Panc1 (cell line): ENCODE measurements around the gene PCGF5. TPM values are rescaled to one million over a fixed set of nuclear protein-coding genes. Genes with fewer than 3 reads are reported as not detected.

ENCODE experiments used
- ATAC-seq: fragments of 200-7000 bp; cut with Tn5 transposase; 2 replicates; pipeline ENCODE4 v1.9.1; 2020; ENCODE audit warnings: mild to moderate bottlenecking, moderate library complexity
- BruUV-seq: library from RNA; stranded (reverse); fragments of 400-500 nt; replicated peaks from 2 replicates; lab custom pipeline; 2021; lab: Mats Ljungman, UMichigan
- CTCF ChIA-PET: fragments of 300-600 bp; sonication (Branson Sonifier 250); formaldehyde crosslinking; loops from one replicate; lab custom pipeline; 2022; ENCODE audit warnings: antibody characterized with exemption; lab: Charles Lee
- POLR2A ChIA-PET: fragments of 300-600 bp; sonication (Branson Sonifier 250); formaldehyde crosslinking; loops from one replicate; lab custom pipeline; 2022; ENCODE audit warnings: antibody characterized with exemption; lab: Charles Lee
- DNase-seq: peaks from one replicate; pipeline ENCODE4 v3.0.0-alpha.2; 2010; ENCODE audit warnings: low read depth, low spot score
- H3K27ac ChIP-seq: 2 replicates; pipeline ENCODE4 v1.5.1; 2011; ENCODE audit warnings: mild to moderate bottlenecking, low read length, inconsistent platforms
- H3K27me3 ChIP-seq: fragments of 200-500 bp; sonication (Bioruptor generic); 2 replicates; pipeline ENCODE4 v1.6.0; 2014; ENCODE audit warnings: low read length, inconsistent platforms; ENCODE audit not compliant: control insufficient read depth, insufficient read depth
- H3K36me3 ChIP-seq: fragments of 200-500 bp; sonication (Bioruptor generic); 2 replicates; pipeline ENCODE4 v1.5.1; 2014; ENCODE audit warnings: inconsistent platforms, mild to moderate bottlenecking, low read length, moderate library complexity; ENCODE audit not compliant: control insufficient read depth, insufficient read depth
- H3K4me1 ChIP-seq: 2 replicates; pipeline ENCODE4 v1.5.1; 2011; ENCODE audit warnings: inconsistent platforms, mild to moderate bottlenecking, low read length, moderate library complexity; ENCODE audit not compliant: control insufficient read depth, insufficient read depth
- H3K4me3 ChIP-seq, 2 experiments: 2 replicates each; pipeline ENCODE4 v1.5.1; 2011 to 2012; ENCODE audit warnings: low read depth in 2 of 2, low read length in 2 of 2, mild to moderate bottlenecking in 2 of 2, inconsistent platforms in 1 of 2, moderate library complexity in 1 of 2
- H3K9me3 ChIP-seq: fragments of 200-500 bp; sonication (Bioruptor generic); 2 replicates; pipeline ENCODE4 v1.5.1; 2014; ENCODE audit warnings: low read depth, mild to moderate bottlenecking, inconsistent platforms, low read length, moderate library complexity; ENCODE audit not compliant: control insufficient read depth, insufficient read depth
- POLR2AphosphoS5 ChIP-seq: IDR thresholded peaks from 2 replicates; pipeline ENCODE4 v1.6.1; 2012; ENCODE audit warnings: mild to moderate bottlenecking, low read depth, low read length, moderate library complexity
- SIN3A ChIP-seq: IDR thresholded peaks from 2 replicates; pipeline ENCODE4 v1.6.1; 2012; ENCODE audit warnings: low read depth, mild to moderate bottlenecking, low read length, moderate library complexity, borderline replicate concordance; ENCODE audit not compliant: insufficient read depth
- TCF7L2 ChIP-seq: IDR thresholded peaks from 2 replicates; pipeline ENCODE4 v1.6.1; 2011; ENCODE audit warnings: mild to moderate bottlenecking, low read depth, low read length, inconsistent platforms
- in situ Hi-C: cut with HindIII; loops from 2 replicates; pipeline ENCODE4 v1.10.0; 2016; ENCODE audit warnings: low sequenced_read_pairs, low pct_unique_long_range_greater_than_20kb
- intact Hi-C: fragments of 100-400 bp; cut with micrococcal nuclease; formaldehyde crosslinking; loops from one replicate; pipeline ENCODE4 v1.10.0; 2022; ENCODE audit not compliant: unreplicated experiment
- total RNA-seq: library from RNA; stranded (reverse); gene quantifications from one replicate; pipeline ENCODE4 v1.2.1, GENCODE V29; 2021; ENCODE audit not compliant: unreplicated experiment
- TF ChIP-seq, protein P1 (sequence below): fragments of 450-650 bp; IDR thresholded peaks from 2 replicates; pipeline ENCODE4 v1.5.1; 2017; ENCODE audit warnings: mild to moderate bottlenecking
- TF ChIP-seq, protein P2 (sequence below), 2 experiments: IDR thresholded peaks; 2 replicates each; pipeline ENCODE4 v1.6.1; 2011 to 2012; ENCODE audit warnings: low read depth in 2 of 2, control low read depth in 1 of 2, low read length in 1 of 2, mild to moderate bottlenecking in 1 of 2, moderate library complexity in 1 of 2; ENCODE audit not compliant: insufficient read depth in 1 of 2

The PCGF5 gene
- total RNA-seq, 1 experiment from 2014 or later = 23.3 TPM

DNA sequence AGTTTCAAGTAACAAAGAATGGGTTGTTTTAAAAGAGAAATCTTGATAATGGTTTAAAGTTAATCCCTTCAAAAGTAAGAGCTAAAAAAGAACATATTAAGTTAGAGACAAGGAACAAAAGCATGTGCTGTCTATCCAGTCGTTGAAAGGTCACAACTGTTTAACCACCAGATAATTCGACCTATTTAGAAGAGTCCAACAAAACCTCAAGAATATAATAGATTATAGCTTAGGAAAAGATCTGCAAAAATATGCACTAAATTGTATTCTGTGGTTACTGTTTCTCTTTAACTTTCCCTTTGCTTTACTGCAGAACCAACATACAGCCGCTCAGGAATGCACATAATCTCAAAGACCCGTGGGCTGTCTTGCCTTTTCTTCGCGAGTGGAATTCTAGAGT lies 74.9 kb downstream of the PCGF5 start:
- Histone ChIP-seq H3K27me3 (0 out of 2 replicates have a peak, but pooled peaks cover 2% of the 10 kb centered on the region), H3K4me3 (no peak overlapping the region), H3K9me3 (no peaks in the 10 kb centered on the region), H3K4me1 (no peaks in the 10 kb centered on the region; the same call in 1 of the 2 replicates), H3K36me3 (no peaks in the 10 kb centered on the region), H3K27ac (no peak overlapping the region)
- no peak for ATAC-seq
- DNase-seq = no peak
- intact Hi-C loops = loop anchor here (5.0 to 10.0 kb wide), 3 partner anchors 72 to 619 kb away; no protein-coding TSS in a partner anchor
- BruUV-seq = no TSS peak
- CTCF ChIA-PET = no interaction called here
- POLR2A ChIA-PET = interaction anchor here (0.5 to 0.6 kb wide), 2 partner anchors 410 to 587 kb away, joined by 3 to 4 read pairs; no protein-coding TSS in a partner anchor
- in situ Hi-C loops = no loop called here
- TF ChIP-seq, protein P1, sequence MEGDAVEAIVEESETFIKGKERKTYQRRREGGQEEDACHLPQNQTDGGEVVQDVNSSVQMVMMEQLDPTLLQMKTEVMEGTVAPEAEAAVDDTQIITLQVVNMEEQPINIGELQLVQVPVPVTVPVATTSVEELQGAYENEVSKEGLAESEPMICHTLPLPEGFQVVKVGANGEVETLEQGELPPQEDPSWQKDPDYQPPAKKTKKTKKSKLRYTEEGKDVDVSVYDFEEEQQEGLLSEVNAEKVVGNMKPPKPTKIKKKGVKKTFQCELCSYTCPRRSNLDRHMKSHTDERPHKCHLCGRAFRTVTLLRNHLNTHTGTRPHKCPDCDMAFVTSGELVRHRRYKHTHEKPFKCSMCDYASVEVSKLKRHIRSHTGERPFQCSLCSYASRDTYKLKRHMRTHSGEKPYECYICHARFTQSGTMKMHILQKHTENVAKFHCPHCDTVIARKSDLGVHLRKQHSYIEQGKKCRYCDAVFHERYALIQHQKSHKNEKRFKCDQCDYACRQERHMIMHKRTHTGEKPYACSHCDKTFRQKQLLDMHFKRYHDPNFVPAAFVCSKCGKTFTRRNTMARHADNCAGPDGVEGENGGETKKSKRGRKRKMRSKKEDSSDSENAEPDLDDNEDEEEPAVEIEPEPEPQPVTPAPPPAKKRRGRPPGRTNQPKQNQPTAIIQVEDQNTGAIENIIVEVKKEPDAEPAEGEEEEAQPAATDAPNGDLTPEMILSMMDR = no peak
- TF ChIP-seq SIN3A = no peak

DNA sequence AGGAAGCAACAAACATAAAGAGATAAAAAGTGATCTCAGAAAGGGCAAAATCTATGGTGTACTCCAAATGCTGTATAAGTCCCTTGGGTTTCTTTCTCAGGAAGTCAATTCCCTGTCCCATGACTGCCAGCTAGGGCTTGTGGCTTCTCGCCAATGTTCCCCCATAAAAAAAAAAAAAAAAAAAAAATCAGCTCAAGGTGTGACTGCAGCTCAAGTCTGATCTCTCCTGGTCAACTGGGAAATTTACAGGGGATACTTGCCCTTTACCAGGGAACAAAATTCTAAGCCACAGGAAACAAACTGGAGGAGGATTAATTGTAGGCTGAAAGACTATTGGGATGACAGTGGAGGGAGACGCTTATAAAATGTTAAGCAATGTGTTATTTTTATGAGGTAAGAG lies 76.0 kb downstream of the PCGF5 start:
- TF ChIP-seq, protein P1 = peak; percentile 63
- no peak for TF ChIP-seq TCF7L2
- no peak for TF ChIP-seq POLR2AphosphoS5
- TF ChIP-seq SIN3A = no peak
- TF ChIP-seq, protein P2, sequence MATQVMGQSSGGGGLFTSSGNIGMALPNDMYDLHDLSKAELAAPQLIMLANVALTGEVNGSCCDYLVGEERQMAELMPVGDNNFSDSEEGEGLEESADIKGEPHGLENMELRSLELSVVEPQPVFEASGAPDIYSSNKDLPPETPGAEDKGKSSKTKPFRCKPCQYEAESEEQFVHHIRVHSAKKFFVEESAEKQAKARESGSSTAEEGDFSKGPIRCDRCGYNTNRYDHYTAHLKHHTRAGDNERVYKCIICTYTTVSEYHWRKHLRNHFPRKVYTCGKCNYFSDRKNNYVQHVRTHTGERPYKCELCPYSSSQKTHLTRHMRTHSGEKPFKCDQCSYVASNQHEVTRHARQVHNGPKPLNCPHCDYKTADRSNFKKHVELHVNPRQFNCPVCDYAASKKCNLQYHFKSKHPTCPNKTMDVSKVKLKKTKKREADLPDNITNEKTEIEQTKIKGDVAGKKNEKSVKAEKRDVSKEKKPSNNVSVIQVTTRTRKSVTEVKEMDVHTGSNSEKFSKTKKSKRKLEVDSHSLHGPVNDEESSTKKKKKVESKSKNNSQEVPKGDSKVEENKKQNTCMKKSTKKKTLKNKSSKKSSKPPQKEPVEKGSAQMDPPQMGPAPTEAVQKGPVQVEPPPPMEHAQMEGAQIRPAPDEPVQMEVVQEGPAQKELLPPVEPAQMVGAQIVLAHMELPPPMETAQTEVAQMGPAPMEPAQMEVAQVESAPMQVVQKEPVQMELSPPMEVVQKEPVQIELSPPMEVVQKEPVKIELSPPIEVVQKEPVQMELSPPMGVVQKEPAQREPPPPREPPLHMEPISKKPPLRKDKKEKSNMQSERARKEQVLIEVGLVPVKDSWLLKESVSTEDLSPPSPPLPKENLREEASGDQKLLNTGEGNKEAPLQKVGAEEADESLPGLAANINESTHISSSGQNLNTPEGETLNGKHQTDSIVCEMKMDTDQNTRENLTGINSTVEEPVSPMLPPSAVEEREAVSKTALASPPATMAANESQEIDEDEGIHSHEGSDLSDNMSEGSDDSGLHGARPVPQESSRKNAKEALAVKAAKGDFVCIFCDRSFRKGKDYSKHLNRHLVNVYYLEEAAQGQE (IDR thresholded peaks at IDR 0.05; ENCODE audit: insufficient read depth in 1 of 2, low read depth in 2 of 2, low read length in 1 of 2) = no peak
- no TSS peak for BruUV-seq
- intact Hi-C loops (loop anchor here (5.0 to 10.0 kb wide), 3 partner anchors 71 to 618 kb away; no protein-coding TSS in a partner anchor), in situ Hi-C loops (no loop called here)
- H3K27me3 ChIP-seq = 0 out of 2 replicates have a peak, but pooled peaks cover under 1% of the 10 kb centered on the region
- DNase-seq (no peak), ATAC-seq (no peak)
- no peaks in the 10 kb centered on the region for H3K9me3 ChIP-seq
- H3K27ac ChIP-seq = no peak overlapping the region
- no peaks in the 10 kb centered on the region for H3K36me3 ChIP-seq
- H3K4me3 ChIP-seq = no peak overlapping the region
- no peaks in the 10 kb centered on the region; the same call in 1 of the 2 replicates for H3K4me1 ChIP-seq
- ChIA-PET CTCF (interaction anchor here (0.6 to 0.8 kb wide), 3 partner anchors 136 to 971 kb away, joined by 3 to 5 read pairs (median 3); no protein-coding TSS in a partner anchor), POLR2A (interaction anchor here (0.5 to 0.6 kb wide), 2 partner anchors 62 to 101 kb away, joined by 3 to 5 read pairs; no protein-coding TSS in a partner anchor)
